GM12878 (cell line): ENCODE measurements around the gene NKX2-2. TPM values are rescaled to one million over a fixed set of nuclear protein-coding genes. Genes with fewer than 3 reads are reported as not detected.

Experiments used
- ATAC-seq: fragments of 200-7000 bp; cut with Tn5 transposase; 3 replicates; pipeline ENCODE4 v1.9.1; 2020; ENCODE audit warnings: mild to moderate bottlenecking, moderate library complexity
- BruUV-seq: library from RNA; stranded (reverse); fragments of 400-500 nt; replicated peaks from 2 replicates; lab custom pipeline; 2021; lab: Mats Ljungman, UMichigan
- CTCF ChIA-PET: fragments of 300-600 bp; sonication (Branson Sonifier 250); formaldehyde crosslinking; extraction: SDS; loops from one replicate; lab custom pipeline; 2021; ENCODE audit warnings: inconsistent platforms; lab: Yijun Ruan, JAX
- POLR2A ChIA-PET: fragments of 350-600 bp; formaldehyde crosslinking; extraction: SDS; loops from one replicate; lab custom pipeline; 2021; ENCODE audit warnings: inconsistent platforms; lab: Charles Lee
- RAD21 ChIA-PET: fragments of 300-600 bp; sonication (Branson Sonifier 250); formaldehyde crosslinking; loops from one replicate; lab custom pipeline; 2023; ENCODE audit warnings: antibody characterized with exemption; ENCODE audit not compliant: unreplicated experiment; lab: Charles Lee
- SMC1A ChIA-PET: fragments of 300-600 bp; sonication (Branson Sonifier 250); formaldehyde crosslinking; loops from one replicate; lab custom pipeline; 2023; ENCODE audit not compliant: unreplicated experiment, uncharacterized antibody; lab: Charles Lee
- DNase-seq: peaks from one replicate; pipeline ENCODE4 v3.0.0-alpha.2; 2011; ENCODE audit warnings: low read depth, low spot score
- FAIRE-seq: peaks from 3 replicates; lab custom pipeline; 2011; peaks lifted over from hg19 to GRCh38; lab: Jason Lieb, UNC
- H2AFZ ChIP-seq: 2 replicates; pipeline ENCODE4 v1.6.0; 2011; ENCODE audit warnings: low read depth, low read length, control low read depth; ENCODE audit not compliant: control insufficient read depth
- H3K27ac ChIP-seq: 2 replicates; pipeline ENCODE4 v1.5.1; 2011; ENCODE audit warnings: control low read depth; ENCODE audit not compliant: control insufficient read depth, insufficient read depth
- H3K27me3 ChIP-seq, 2 experiments: replicated peaks in 1 of 2; 2 replicates each; pipeline versions ENCODE4 v1.6.0 to v1.6.1; 2011; ENCODE audit warnings: low read length in 1 of 2; ENCODE audit not compliant: control insufficient read depth in 2 of 2, insufficient read depth in 2 of 2
- H3K36me3 ChIP-seq, 2 experiments: 2 replicates each; pipeline ENCODE4 v1.5.1; 2011; ENCODE audit warnings: low read length in 1 of 2; ENCODE audit not compliant: control insufficient read depth in 2 of 2, insufficient read depth in 2 of 2
- H3K4me1 ChIP-seq: 2 replicates; pipeline ENCODE4 v1.6.1; 2011; ENCODE audit warnings: mild to moderate bottlenecking, low read length, moderate library complexity, mixed read lengths; ENCODE audit not compliant: control insufficient read depth, insufficient read depth
- H3K4me2 ChIP-seq: 2 replicates; pipeline ENCODE4 v1.6.0; 2011; ENCODE audit warnings: control low read depth; ENCODE audit not compliant: control insufficient read depth, insufficient read depth
- H3K4me3 ChIP-seq: fragments of 200-600 bp; sonication (generic); 2 replicates; pipeline ENCODE4 v1.5.1; 2016
- H3K79me2 ChIP-seq: 2 replicates; pipeline ENCODE4 v1.6.0; 2011; ENCODE audit warnings: low read length; ENCODE audit not compliant: control insufficient read depth, insufficient read depth
- H3K9ac ChIP-seq: 2 replicates; pipeline ENCODE4 v1.8.0; 2011; ENCODE audit warnings: low read length, control low read depth, mixed read lengths; ENCODE audit not compliant: control insufficient read depth, insufficient read depth
- H3K9me3 ChIP-seq: replicated peaks from 3 replicates; pipeline ENCODE4 v1.5.1; 2011; ENCODE audit warnings: mild to moderate bottlenecking, low read length; ENCODE audit not compliant: control insufficient read depth, insufficient read depth
- H4K20me1 ChIP-seq: 2 replicates; pipeline ENCODE4 v1.6.0; 2011; ENCODE audit not compliant: control insufficient read depth, insufficient read depth
- BHLHE40 ChIP-seq, 2 experiments: fragments of 450-650 bp in 1 of 2; IDR thresholded peaks; 2 replicates each; pipeline ENCODE4 v1.6.1; 2011 to 2017; ENCODE audit warnings: low read depth in 2 of 2, borderline replicate concordance in 1 of 2, improper control_type of control experiment in 1 of 2, low read length in 1 of 2, mild to moderate bottlenecking in 1 of 2
- FOXM1 ChIP-seq: IDR thresholded peaks from 2 replicates; pipeline ENCODE4 v1.6.1; 2012; ENCODE audit warnings: low read depth, mild to moderate bottlenecking, inconsistent platforms, low read length, moderate library complexity
- MEF2A ChIP-seq: IDR thresholded peaks from 2 replicates; pipeline ENCODE4 v1.6.1; 2011; ENCODE audit warnings: low read depth, mild to moderate bottlenecking, low read length, moderate library complexity; ENCODE audit not compliant: insufficient read depth
- MYC ChIP-seq: IDR thresholded peaks from 2 replicates; pipeline ENCODE4 v1.6.1; 2011; ENCODE audit warnings: mild to moderate bottlenecking, low read length, moderate library complexity, inconsistent platforms; ENCODE audit not compliant: insufficient read depth, insufficient replicate concordance, insufficient read length, severe bottlenecking
- NFYA ChIP-seq: IDR thresholded peaks from 2 replicates; pipeline ENCODE4 v1.6.1; 2011; ENCODE audit warnings: low read depth, mild to moderate bottlenecking, low read length, improper control_type of control experiment, borderline replicate concordance
- SMC3 ChIP-seq: IDR thresholded peaks from 2 replicates; pipeline ENCODE4 v1.6.1; 2011; ENCODE audit warnings: low read length, improper control_type of control experiment, borderline replicate concordance
- SRF ChIP-seq, 2 experiments: IDR thresholded peaks; 2 replicates each; pipeline ENCODE4 v1.6.1; 2011; ENCODE audit warnings: low read depth in 2 of 2, low read length in 2 of 2, mild to moderate bottlenecking in 1 of 2, moderate library complexity in 1 of 2
- WGBS: methylation state at CpG from one replicate; pipeline ENCODE4 v1.1.6; 2016; ENCODE audit warnings: low lambda C conversion rate; ENCODE audit not compliant: insufficient replicate concordance, insufficient coverage; ENCODE audit errors: missing lambda C conversion rate; 5-methylcytosine and 5-hydroxymethylcytosine counted together
- in situ Hi-C: fragments of 300-500 bp; cut with MboI; formaldehyde crosslinking; loops from 9 replicates; pipeline ENCODE4 v1.14.3; 2018; ENCODE audit warnings: mixed read lengths
- intact Hi-C: fragments of 100-400 bp; cut with micrococcal nuclease; formaldehyde crosslinking; loops from one replicate; pipeline ENCODE4 v1.14.2; 2022; ENCODE audit not compliant: unreplicated experiment
- polyA plus RNA-seq, 11 experiments: library from polyadenylated mRNA; depleted of rRNA in 4 of 11; unstranded in 6 of 11; stranded (reverse) in 5 of 11; fragments of >200 nt; fragmentation: Nextera tagmentation in 4 of 11; fragmentation: Illumina TruSeq in 1 of 11; extraction: Ambion mirVana in 4 of 11; extraction: Trizol in 1 of 11; gene quantifications; 1 replicate in 1 of 11; 2 replicates in 10 of 11; pipeline versions ENCODE4 v1.2.1 to v1.2.3, GENCODE V29; 2011 to 2016; ENCODE audit warnings: inconsistent platforms in 2 of 11, missing spikeins in 2 of 11, low read depth in 1 of 11
- total RNA-seq, 4 experiments: library from RNA; depleted of rRNA in 3 of 4; stranded (reverse); fragments of >200 nt in 3 of 4; fragmentation: Illumina TruSeq in 1 of 4; extraction: Trizol in 1 of 4; gene quantifications; 2 replicates each; pipeline versions ENCODE4 v1.2.1 to v1.2.3, GENCODE V29; 2013 to 2021
- TF ChIP-seq, protein P1 (sequence below): IDR thresholded peaks from 2 replicates; pipeline ENCODE4 v1.6.1; 2012; ENCODE audit warnings: improper control_type of control experiment, low read depth, low read length; ENCODE audit not compliant: insufficient replicate concordance
- TF ChIP-seq, protein P2 (sequence below): IDR thresholded peaks from 2 replicates; pipeline ENCODE4 v1.6.1; 2012; ENCODE audit warnings: low read depth, low read length, improper control_type of control experiment

The NKX2-2 gene
- total and polyA plus RNA-seq, 10 of the 15 experiments (the other 5 are each of a cell fraction or from before 2014, with no cell fraction given) = not detected

DNA sequence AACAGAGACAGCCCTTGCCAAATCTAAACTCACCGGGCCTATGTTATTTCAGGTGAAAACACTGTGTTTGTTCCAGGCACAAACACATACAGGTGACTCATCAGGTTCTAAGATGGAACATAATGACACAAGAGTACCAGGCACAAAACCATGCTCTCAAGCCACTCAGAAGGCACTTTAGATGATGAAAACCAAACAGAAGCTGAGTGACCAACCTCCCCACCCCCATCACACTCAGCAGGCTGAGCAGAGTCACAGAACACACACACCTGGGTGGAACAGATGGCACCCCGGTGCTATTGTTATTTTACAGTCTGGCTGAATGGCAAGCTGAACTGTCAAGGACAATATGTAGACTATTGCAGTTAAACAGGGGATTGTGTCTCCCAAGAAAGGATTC is 20.6 kb upstream of the NKX2-2 start:
- no peak overlapping the region for H2AFZ ChIP-seq
- CTCF ChIA-PET = interaction anchor here (0.9 to 1.9 kb wide), 3 partner anchors 28 to 36 kb away, joined by 3 to 19 read pairs (median 5); no protein-coding TSS in a partner anchor

DNA sequence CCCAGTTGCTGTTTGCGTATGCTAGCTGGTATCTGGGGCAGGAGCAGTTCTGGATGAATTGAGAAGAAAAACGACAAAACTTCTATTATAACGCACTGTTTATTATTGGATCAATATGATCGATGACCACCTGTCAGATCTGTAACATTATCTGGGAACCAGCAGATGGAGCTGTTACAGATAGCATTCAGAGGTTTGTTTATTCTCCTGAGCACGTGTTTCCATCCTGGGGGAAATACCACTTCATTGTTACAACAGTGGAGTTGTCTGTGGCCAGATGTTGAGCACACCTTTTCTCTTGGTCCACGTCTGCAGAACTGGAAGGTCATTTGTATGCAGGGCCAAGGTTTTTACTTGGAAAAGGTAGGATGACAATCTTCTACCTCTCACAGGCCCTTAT is 16.0 kb upstream of the NKX2-2 start:
- Histone ChIP-seq H3K4me1 (no peaks in the 10 kb centered on the region), H3K4me2 (no peak overlapping the region), H3K4me3 (no peak overlapping the region), H3K79me2 (no peaks in the 10 kb centered on the region), H2AFZ (no peak overlapping the region), H4K20me1 (no peaks in the 10 kb centered on the region; the same call in 1 of the 2 replicates), H3K36me3 (no peaks in the 10 kb centered on the region), H3K27me3 (no peaks in the 10 kb centered on the region; a peak in 3 of 4 replicates), H3K27ac (no peak overlapping the region), H3K9me3 (no peaks in the 10 kb centered on the region), H3K9ac (no peak overlapping the region)
- ATAC-seq = peak; percentile 79
- RAD21 ChIA-PET = interaction anchor here (0.9 to 2.6 kb wide), 14 partner anchors 17 to 293 kb away, joined by 4 to 55 read pairs (median 6); no protein-coding TSS in a partner anchor
- WGBS = 14% methylated on average over 6 of the region's 6 CpGs
- CTCF ChIA-PET = interaction anchor here (0.5 to 3.4 kb wide), 21 partner anchors 11 to 499 kb away, joined by 3 to 149 read pairs (median 7); no protein-coding TSS in a partner anchor
- DNase-seq = no peak
- POLR2A ChIA-PET = interaction anchor here (0.8 to 1.0 kb wide), 2 partner anchors 20 to 85 kb away, joined by 3 read pairs; no protein-coding TSS in a partner anchor
- no TSS peak for BruUV-seq
- FAIRE-seq = no peak
- in situ Hi-C loops (loop anchor here (10.0 kb wide), 1 partner anchor 45 kb away; no protein-coding TSS in a partner anchor), intact Hi-C loops (loop anchor here (1.0 kb wide), 1 partner anchor 42 kb away; no protein-coding TSS in a partner anchor)
- SMC1A ChIA-PET = interaction anchor here (0.9 to 3.4 kb wide), 16 partner anchors 9 to 793 kb away, joined by 3 to 131 read pairs (median 6); no protein-coding TSS in a partner anchor
- peak; percentile 83 to 84 for TF ChIP-seq BHLHE40 (IDR thresholded peaks at IDR 0.05; ENCODE audit: borderline replicate concordance in 1 of 2, low read depth in 2 of 2, low read length in 1 of 2)
- TF ChIP-seq SMC3 = peak; percentile 64
- TF ChIP-seq, protein P1, sequence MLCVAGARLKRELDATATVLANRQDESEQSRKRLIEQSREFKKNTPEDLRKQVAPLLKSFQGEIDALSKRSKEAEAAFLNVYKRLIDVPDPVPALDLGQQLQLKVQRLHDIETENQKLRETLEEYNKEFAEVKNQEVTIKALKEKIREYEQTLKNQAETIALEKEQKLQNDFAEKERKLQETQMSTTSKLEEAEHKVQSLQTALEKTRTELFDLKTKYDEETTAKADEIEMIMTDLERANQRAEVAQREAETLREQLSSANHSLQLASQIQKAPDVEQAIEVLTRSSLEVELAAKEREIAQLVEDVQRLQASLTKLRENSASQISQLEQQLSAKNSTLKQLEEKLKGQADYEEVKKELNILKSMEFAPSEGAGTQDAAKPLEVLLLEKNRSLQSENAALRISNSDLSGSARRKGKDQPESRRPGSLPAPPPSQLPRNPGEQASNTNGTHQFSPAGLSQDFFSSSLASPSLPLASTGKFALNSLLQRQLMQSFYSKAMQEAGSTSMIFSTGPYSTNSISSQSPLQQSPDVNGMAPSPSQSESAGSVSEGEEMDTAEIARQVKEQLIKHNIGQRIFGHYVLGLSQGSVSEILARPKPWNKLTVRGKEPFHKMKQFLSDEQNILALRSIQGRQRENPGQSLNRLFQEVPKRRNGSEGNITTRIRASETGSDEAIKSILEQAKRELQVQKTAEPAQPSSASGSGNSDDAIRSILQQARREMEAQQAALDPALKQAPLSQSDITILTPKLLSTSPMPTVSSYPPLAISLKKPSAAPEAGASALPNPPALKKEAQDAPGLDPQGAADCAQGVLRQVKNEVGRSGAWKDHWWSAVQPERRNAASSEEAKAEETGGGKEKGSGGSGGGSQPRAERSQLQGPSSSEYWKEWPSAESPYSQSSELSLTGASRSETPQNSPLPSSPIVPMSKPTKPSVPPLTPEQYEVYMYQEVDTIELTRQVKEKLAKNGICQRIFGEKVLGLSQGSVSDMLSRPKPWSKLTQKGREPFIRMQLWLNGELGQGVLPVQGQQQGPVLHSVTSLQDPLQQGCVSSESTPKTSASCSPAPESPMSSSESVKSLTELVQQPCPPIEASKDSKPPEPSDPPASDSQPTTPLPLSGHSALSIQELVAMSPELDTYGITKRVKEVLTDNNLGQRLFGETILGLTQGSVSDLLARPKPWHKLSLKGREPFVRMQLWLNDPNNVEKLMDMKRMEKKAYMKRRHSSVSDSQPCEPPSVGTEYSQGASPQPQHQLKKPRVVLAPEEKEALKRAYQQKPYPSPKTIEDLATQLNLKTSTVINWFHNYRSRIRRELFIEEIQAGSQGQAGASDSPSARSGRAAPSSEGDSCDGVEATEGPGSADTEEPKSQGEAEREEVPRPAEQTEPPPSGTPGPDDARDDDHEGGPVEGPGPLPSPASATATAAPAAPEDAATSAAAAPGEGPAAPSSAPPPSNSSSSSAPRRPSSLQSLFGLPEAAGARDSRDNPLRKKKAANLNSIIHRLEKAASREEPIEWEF = peak; percentile 37

More for the DNA sequence above, 20.6 kb upstream of the NKX2-2 start:
- H3K79me2 ChIP-seq = no peaks in the 10 kb centered on the region
- ChIA-PET SMC1A (interaction anchor here (1.0 to 2.0 kb wide), 4 partner anchors 24 to 37 kb away, joined by 3 to 8 read pairs (median 6); no protein-coding TSS in a partner anchor), RAD21 (interaction anchor here (0.8 to 1.0 kb wide), 2 partner anchors 28 to 37 kb away, joined by 3 to 4 read pairs; no protein-coding TSS in a partner anchor), POLR2A (interaction anchor here (0.7 kb wide), 1 partner anchor 37 kb away, joined by 3 read pairs; no protein-coding TSS in a partner anchor)
- no peaks in the 10 kb centered on the region; a peak in 2 of 4 replicates for H3K27me3 ChIP-seq
- no peaks in the 10 kb centered on the region for H3K9me3 ChIP-seq
- in situ Hi-C loops = no loop called here
- TF ChIP-seq FOXM1 (no peak), MEF2A (no peak), SRF (IDR thresholded peaks at IDR 0.05; ENCODE audit: low read depth in 2 of 2, low read length in 2 of 2) (no peak), NFYA (no peak), MYC (no peak)
- TF ChIP-seq, protein P2, sequence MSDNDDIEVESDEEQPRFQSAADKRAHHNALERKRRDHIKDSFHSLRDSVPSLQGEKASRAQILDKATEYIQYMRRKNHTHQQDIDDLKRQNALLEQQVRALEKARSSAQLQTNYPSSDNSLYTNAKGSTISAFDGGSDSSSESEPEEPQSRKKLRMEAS = no peak
- H3K9ac ChIP-seq = no peak overlapping the region
- intact Hi-C loops = no loop called here
- no peak overlapping the region for H3K4me3 ChIP-seq
- DNase-seq (no peak), FAIRE-seq (no peak), ATAC-seq (no peak)
- no peak overlapping the region for H3K4me2 ChIP-seq
- H3K4me1 ChIP-seq = no peaks in the 10 kb centered on the region
- no peaks in the 10 kb centered on the region for H3K36me3 ChIP-seq
- H3K27ac ChIP-seq = no peak overlapping the region
- no TSS peak for BruUV-seq
- 24% methylated on average over 2 of the region's 2 CpGs for WGBS
- no peaks in the 10 kb centered on the region for H4K20me1 ChIP-seq
